ENCODE data around the gene IQUB.

DNA sequence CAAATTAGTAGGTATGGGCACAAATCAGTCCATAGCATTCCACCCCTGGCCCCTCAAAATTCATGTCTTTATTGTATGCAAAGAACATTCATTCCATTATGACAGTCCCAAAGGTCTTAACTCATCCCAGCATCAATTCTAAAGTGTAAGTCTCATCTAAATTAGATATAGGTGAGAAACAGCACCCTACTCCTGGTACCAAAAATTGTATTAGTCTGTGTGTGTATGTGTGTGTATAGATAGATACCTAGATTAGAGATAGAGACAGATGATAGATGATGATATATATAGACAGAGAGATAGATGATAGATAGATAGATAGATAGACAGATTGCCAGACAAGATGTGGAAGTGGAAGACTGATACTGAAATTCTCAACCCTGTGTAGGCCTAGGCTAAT is 109.9 kb downstream of the IQUB start:
- TF ChIP-seq, protein P1, sequence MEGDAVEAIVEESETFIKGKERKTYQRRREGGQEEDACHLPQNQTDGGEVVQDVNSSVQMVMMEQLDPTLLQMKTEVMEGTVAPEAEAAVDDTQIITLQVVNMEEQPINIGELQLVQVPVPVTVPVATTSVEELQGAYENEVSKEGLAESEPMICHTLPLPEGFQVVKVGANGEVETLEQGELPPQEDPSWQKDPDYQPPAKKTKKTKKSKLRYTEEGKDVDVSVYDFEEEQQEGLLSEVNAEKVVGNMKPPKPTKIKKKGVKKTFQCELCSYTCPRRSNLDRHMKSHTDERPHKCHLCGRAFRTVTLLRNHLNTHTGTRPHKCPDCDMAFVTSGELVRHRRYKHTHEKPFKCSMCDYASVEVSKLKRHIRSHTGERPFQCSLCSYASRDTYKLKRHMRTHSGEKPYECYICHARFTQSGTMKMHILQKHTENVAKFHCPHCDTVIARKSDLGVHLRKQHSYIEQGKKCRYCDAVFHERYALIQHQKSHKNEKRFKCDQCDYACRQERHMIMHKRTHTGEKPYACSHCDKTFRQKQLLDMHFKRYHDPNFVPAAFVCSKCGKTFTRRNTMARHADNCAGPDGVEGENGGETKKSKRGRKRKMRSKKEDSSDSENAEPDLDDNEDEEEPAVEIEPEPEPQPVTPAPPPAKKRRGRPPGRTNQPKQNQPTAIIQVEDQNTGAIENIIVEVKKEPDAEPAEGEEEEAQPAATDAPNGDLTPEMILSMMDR (IDR thresholded peaks at IDR 0.05; ENCODE audit: borderline replicate concordance, extremely low read depth, low read length, poor library complexity, severe bottlenecking), result no peak
- TF ChIP-seq EZH2 (IDR thresholded peaks at IDR 0.05; ENCODE audit: borderline replicate concordance, low read depth, low read length, severe bottlenecking), result no peak
